DND-41 (cell line): ENCODE measurements around the gene EFHD1.

Experiments
- ATAC-seq: fragments of 200-7000 bp; cut with Tn5 transposase; 3 replicates; pipeline ENCODE4 v1.9.1; 2021; ENCODE audit warnings: low read depth; ENCODE audit not compliant: insufficient read depth
- DNase-seq: peaks from one replicate; pipeline ENCODE4 v3.0.0-alpha.2; 2020
- H2AFZ ChIP-seq: 2 replicates; pipeline ENCODE4 v1.6.0; 2012; ENCODE audit warnings: low read depth, low read length
- H3K27ac ChIP-seq: 2 replicates; pipeline ENCODE4 v1.5.1; 2012; ENCODE audit warnings: low read length, inconsistent platforms
- H3K27me3 ChIP-seq: fragments of 200-600 bp; sonication (generic); 2 replicates; pipeline ENCODE4 v1.6.0; 2012; ENCODE audit warnings: low read length, mild to moderate bottlenecking, inconsistent platforms; ENCODE audit not compliant: insufficient read depth, poor library complexity
- H3K36me3 ChIP-seq: 2 replicates; pipeline ENCODE4 v1.5.1; 2012; ENCODE audit warnings: low read length, inconsistent platforms; ENCODE audit not compliant: insufficient read depth
- H3K4me1 ChIP-seq: 2 replicates; pipeline ENCODE4 v1.5.1; 2012; ENCODE audit warnings: mild to moderate bottlenecking, low read length; ENCODE audit not compliant: insufficient read depth
- H3K4me2 ChIP-seq: 2 replicates; pipeline ENCODE4 v1.6.0; 2012; ENCODE audit warnings: mild to moderate bottlenecking, moderate library complexity, low read length, inconsistent platforms; ENCODE audit not compliant: insufficient read depth
- H3K4me3 ChIP-seq, 2 experiments: fragments of 200-600 bp in 1 of 2; shearing (Covaris generic) in 1 of 2; 2 replicates each; pipeline ENCODE4 v1.5.1; 2012 to 2016; ENCODE audit warnings: inconsistent platforms in 2 of 2, low read length in 2 of 2, mild to moderate bottlenecking in 2 of 2, low read depth in 1 of 2, moderate library complexity in 1 of 2
- H3K79me2 ChIP-seq: 2 replicates; pipeline ENCODE4 v1.6.0; 2012; ENCODE audit warnings: low read length, inconsistent platforms; ENCODE audit not compliant: insufficient read depth
- H3K9ac ChIP-seq: 2 replicates; pipeline ENCODE4 v1.6.0; 2012; ENCODE audit warnings: low read depth, mild to moderate bottlenecking, inconsistent platforms, low read length, moderate library complexity
- H3K9me3 ChIP-seq: 2 replicates; pipeline ENCODE4 v1.5.1; 2012; ENCODE audit warnings: low read length, moderate library complexity, mild to moderate bottlenecking, inconsistent platforms; ENCODE audit not compliant: insufficient read depth, severe bottlenecking
- H4K20me1 ChIP-seq: 2 replicates; pipeline ENCODE4 v1.6.0; 2012; ENCODE audit warnings: low read length; ENCODE audit not compliant: insufficient read depth
- EZH2 ChIP-seq: IDR thresholded peaks from 3 replicates; pipeline ENCODE4 v1.6.1; 2012; ENCODE audit warnings: borderline replicate concordance, low read depth, mild to moderate bottlenecking, moderate library complexity, low read length, inconsistent platforms; ENCODE audit not compliant: severe bottlenecking
- TF ChIP-seq, protein P1 (sequence below): IDR thresholded peaks from 2 replicates; pipeline ENCODE4 v1.5.1; 2012; ENCODE audit warnings: borderline replicate concordance, low read length, moderate library complexity, mild to moderate bottlenecking; ENCODE audit not compliant: poor library complexity, severe bottlenecking; ENCODE audit errors: extremely low read depth

EFHD1 gene

DNA sequence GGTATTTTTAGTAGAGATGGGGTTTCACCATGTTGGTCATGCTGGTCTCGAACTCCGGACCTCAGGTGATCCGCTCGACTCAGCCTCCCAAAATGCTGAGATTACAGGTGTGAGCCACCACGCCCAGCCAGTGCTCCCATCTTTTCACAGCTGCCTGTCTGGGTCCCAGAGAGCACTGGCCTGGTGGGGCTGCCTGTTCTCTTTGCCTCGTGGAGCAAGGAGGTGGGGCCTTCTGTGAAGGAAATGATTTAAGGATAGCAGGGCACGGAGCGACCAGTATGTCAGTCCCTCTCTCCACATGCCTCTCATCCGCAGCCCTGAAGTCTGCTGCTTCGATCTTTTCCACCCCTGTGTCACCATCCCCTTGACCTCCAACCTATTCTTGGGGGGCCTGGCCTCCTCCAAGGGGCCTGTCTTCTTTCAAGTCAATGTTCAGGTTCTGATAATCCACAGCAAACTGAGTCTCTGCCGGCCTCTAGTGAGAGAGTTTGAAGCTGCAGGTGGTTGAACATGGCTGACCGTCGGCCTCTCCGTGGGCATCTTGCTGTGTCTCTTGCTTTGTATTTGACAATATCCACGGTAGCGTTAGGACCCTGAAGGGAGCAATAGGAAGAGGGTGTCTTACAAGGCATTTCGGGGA is 35.5 kb downstream of the EFHD1 start:
- Histone ChIP-seq H2AFZ (no peak overlapping the region), H3K79me2 (no peaks in the 10 kb centered on the region), H4K20me1 (no peaks in the 10 kb centered on the region), H3K27ac (no peak overlapping the region), H3K27me3 (peaks cover 13% of the 10 kb centered on the region), H3K9ac (no peak overlapping the region), H3K4me1 (no peaks in the 10 kb centered on the region), H3K9me3 (no peaks in the 10 kb centered on the region), H3K36me3 (no peaks in the 10 kb centered on the region), H3K4me3 (no peak overlapping the region), H3K4me2 (no peak overlapping the region)
- TF ChIP-seq, protein P1, sequence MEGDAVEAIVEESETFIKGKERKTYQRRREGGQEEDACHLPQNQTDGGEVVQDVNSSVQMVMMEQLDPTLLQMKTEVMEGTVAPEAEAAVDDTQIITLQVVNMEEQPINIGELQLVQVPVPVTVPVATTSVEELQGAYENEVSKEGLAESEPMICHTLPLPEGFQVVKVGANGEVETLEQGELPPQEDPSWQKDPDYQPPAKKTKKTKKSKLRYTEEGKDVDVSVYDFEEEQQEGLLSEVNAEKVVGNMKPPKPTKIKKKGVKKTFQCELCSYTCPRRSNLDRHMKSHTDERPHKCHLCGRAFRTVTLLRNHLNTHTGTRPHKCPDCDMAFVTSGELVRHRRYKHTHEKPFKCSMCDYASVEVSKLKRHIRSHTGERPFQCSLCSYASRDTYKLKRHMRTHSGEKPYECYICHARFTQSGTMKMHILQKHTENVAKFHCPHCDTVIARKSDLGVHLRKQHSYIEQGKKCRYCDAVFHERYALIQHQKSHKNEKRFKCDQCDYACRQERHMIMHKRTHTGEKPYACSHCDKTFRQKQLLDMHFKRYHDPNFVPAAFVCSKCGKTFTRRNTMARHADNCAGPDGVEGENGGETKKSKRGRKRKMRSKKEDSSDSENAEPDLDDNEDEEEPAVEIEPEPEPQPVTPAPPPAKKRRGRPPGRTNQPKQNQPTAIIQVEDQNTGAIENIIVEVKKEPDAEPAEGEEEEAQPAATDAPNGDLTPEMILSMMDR: peak; percentile 10
- TF ChIP-seq EZH2: no peak
- ATAC-seq (no peak), DNase-seq (no peak)

DNA sequence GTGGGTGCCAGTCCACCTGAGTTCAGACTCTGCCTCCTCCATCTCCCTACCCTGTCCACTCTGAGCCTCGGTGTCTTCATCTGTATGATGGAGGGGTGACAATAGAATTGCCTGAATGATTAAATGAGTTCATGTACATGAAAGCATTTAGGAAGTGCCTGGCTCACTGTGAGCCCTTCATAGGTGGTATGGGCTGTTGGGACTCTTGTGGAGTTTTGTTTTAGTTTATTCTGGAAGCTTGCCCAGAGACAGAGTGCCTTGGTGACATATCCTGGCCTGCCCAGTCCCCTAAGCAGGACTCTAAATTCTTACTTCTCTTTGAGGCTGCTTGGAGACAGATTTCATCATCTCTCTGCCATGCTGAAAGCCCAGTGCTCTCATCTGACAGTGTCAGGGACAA is 39.2 kb downstream of the EFHD1 start:
- no peak for DNase-seq
- no peak for ATAC-seq

DNA sequence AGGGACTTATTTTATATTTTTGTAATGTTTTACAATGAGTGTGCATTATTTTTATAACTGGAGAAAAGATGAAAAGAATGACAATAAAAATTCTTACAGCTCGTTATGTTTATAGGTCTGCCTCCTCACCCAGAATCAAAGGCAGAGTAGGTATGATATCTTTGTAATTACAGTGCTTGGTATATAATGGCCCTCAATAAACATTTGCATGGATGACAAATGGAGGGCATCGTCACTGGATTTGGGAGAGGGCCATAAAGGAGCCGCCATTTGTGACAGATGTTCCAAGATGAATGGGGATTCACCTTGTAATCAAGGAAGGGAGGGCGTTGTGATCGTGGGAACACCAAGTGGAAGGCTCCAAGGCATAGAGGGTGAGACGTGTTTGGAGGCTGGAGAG is 41.1 kb downstream of the EFHD1 start:
- Histone ChIP-seq H4K20me1 (no peaks in the 10 kb centered on the region), H3K9ac (no peak overlapping the region), H3K79me2 (no peaks in the 10 kb centered on the region), H3K4me3 (no peak overlapping the region), H2AFZ (no peak overlapping the region), H3K4me2 (no peak overlapping the region), H3K4me1 (no peaks in the 10 kb centered on the region), H3K36me3 (no peaks in the 10 kb centered on the region), H3K27me3 (peaks cover 13% of the 10 kb centered on the region), H3K27ac (no peak overlapping the region), H3K9me3 (no peaks in the 10 kb centered on the region)
- DNase-seq (no peak), ATAC-seq (no peak)
- no peak for TF ChIP-seq EZH2
- TF ChIP-seq, protein P1: no peak

More for the DNA sequence above, 39.2 kb downstream of the EFHD1 start:
- H3K27ac ChIP-seq: no peak overlapping the region
- no peaks in the 10 kb centered on the region for H3K79me2 ChIP-seq
- no peaks in the 10 kb centered on the region for H3K36me3 ChIP-seq
- no peaks in the 10 kb centered on the region for H4K20me1 ChIP-seq
- H3K4me3 ChIP-seq: no peak overlapping the region
- peaks cover 13% of the 10 kb centered on the region for H3K27me3 ChIP-seq
- H3K4me2 ChIP-seq: no peak overlapping the region
- no peak for TF ChIP-seq EZH2
- TF ChIP-seq, protein P1: no peak
- no peaks in the 10 kb centered on the region for H3K9me3 ChIP-seq
- H3K4me1 ChIP-seq: no peaks in the 10 kb centered on the region
- no peak overlapping the region for H3K9ac ChIP-seq
- H2AFZ ChIP-seq: no peak overlapping the region

DNA sequence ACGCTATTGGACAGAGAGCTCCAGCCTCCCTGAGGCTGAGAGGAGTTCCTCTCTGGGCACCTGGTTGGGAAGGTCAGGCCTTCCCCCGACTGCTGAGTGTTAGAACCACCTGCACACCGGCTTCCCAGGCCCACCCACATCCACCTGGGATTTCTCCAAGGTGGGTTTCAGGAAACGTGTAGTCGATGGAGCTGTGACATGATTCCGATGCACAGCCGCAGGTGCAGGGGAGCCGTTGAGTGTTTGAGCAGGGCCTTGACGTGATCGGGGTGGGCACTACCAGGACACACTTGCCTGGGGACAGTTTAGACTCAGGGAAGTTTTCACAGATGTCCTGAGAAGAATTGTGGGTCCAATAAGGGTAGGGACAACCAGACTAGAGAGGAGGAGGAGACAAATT is 42.0 kb downstream of the EFHD1 start:
- H2AFZ ChIP-seq: no peak overlapping the region

More for the DNA sequence above, 42.0 kb downstream of the EFHD1 start:
- Histone ChIP-seq H3K4me2 (no peak overlapping the region), H3K4me1 (no peaks in the 10 kb centered on the region), H3K36me3 (no peaks in the 10 kb centered on the region), H3K79me2 (no peaks in the 10 kb centered on the region), H3K9me3 (no peaks in the 10 kb centered on the region), H3K9ac (no peak overlapping the region), H3K27me3 (peaks cover 13% of the 10 kb centered on the region), H4K20me1 (no peaks in the 10 kb centered on the region), H3K27ac (no peak overlapping the region), H3K4me3 (no peak overlapping the region)
- ATAC-seq (no peak), DNase-seq (no peak)
- TF ChIP-seq, protein P1: no peak
- TF ChIP-seq EZH2: no peak
